ENCODE measurements around the gene RPRD1B. TPM values are rescaled to one million over a fixed set of nuclear protein-coding genes. Genes with fewer than 3 reads are reported as not detected.

The RPRD1B gene
- total and polyA plus RNA-seq, 2 of the 13 experiments (the other 11 are each of a cell fraction or from before 2014, with no cell fraction given): 31.1 to 41.5 TPM

GRCh38 chr20:38093641-38094077, 60.1 kb downstream of the RPRD1B start (continued):
- TF ChIP-seq ZNF790 (CRISPR knock-in tag; IDR thresholded peaks at IDR 0.05; ENCODE audit: borderline replicate concordance): 0 out of 2 replicates have a peak, but pooled peaks have one; percentile 28
- TF ChIP-seq SOX6 (IDR thresholded peaks at IDR 0.05): no peak
- TF ChIP-seq SOX6 (CRISPR knock-in tag; IDR thresholded peaks at IDR 0.05): peak; percentile 82
- peak; percentile 40; the same call in 1 of the 2 replicates for TF ChIP-seq ZNF770 (CRISPR knock-in tag; IDR thresholded peaks at IDR 0.05)
- peak; percentile 38; the same call in 1 of the 2 replicates for TF ChIP-seq YEATS2 (CRISPR knock-in tag; IDR thresholded peaks at IDR 0.05; ENCODE audit: borderline replicate concordance)
- TF ChIP-seq TRAFD1 (CRISPR knock-in tag; IDR thresholded peaks at IDR 0.05; ENCODE audit: borderline replicate concordance): 0 out of 2 replicates have a peak, but pooled peaks have one; percentile 22
- TF ChIP-seq FOXA3 (CRISPR knock-in tag; IDR thresholded peaks at IDR 0.05): peak; percentile 88
- peak; percentile 74 for TF ChIP-seq DPF2 (CRISPR knock-in tag; IDR thresholded peaks at IDR 0.05; ENCODE audit: borderline replicate concordance, low read depth)
- no peak for TF ChIP-seq FOSL2 (CRISPR knock-in tag; IDR thresholded peaks at IDR 0.05)
- TF ChIP-seq HMG20A (CRISPR knock-in tag; IDR thresholded peaks at IDR 0.05; ENCODE audit: borderline replicate concordance): peak; percentile 81
- peak; percentile 90 for TF ChIP-seq NCOR1 (IDR thresholded peaks at IDR 0.05; ENCODE audit: borderline replicate concordance, low read length)
- peak; percentile 98 for TF ChIP-seq HNF4A (CRISPR knock-in tag; IDR thresholded peaks at IDR 0.05)
- 0 out of 2 replicates have a peak, but pooled peaks have one; percentile 37 for TF ChIP-seq SAP130 (CRISPR knock-in tag; IDR thresholded peaks at IDR 0.05; ENCODE audit: low read depth)
- peak; percentile 34; the same call in 1 of the 2 replicates for TF ChIP-seq TFAP4 (IDR thresholded peaks at IDR 0.05; ENCODE audit: borderline replicate concordance, low read depth)
- peak; percentile 48; the same call in 1 of the 2 replicates for TF ChIP-seq HOXA3 (CRISPR knock-in tag; IDR thresholded peaks at IDR 0.05)
- TF ChIP-seq ZNF597 (CRISPR knock-in tag; IDR thresholded peaks at IDR 0.05): no peak
- TF ChIP-seq SMYD3 (CRISPR knock-in tag; IDR thresholded peaks at IDR 0.05): 0 out of 2 replicates have a peak, but pooled peaks have one; percentile 39
- TF ChIP-seq CREB1 (IDR thresholded peaks at IDR 0.05): no peak
- peak; percentile 69; the same call in 1 of the 2 replicates for TF ChIP-seq CREB1 (CRISPR knock-in tag; IDR thresholded peaks at IDR 0.05)
- peak; percentile 86 for TF ChIP-seq GATAD2A (CRISPR knock-in tag; IDR thresholded peaks at IDR 0.05)
- peak; percentile 91; the same call in 1 of the 2 replicates for TF ChIP-seq FOXJ3 (CRISPR knock-in tag; IDR thresholded peaks at IDR 0.05; ENCODE audit: borderline replicate concordance)
- no peak for TF ChIP-seq MAFF (IDR thresholded peaks at IDR 0.05; ENCODE audit: low read depth, low read length)
- TF ChIP-seq ZNF710 (CRISPR knock-in tag; IDR thresholded peaks at IDR 0.05; ENCODE audit: borderline replicate concordance): 0 out of 2 replicates have a peak, but pooled peaks have one; percentile 25
- peak; percentile 64; the same call in 1 of the 2 replicates for TF ChIP-seq KDM6A (CRISPR knock-in tag; IDR thresholded peaks at IDR 0.05; ENCODE audit: low read depth)
- 0 out of 2 replicates have a peak, but pooled peaks have one; percentile 20 for TF ChIP-seq MBD4 (IDR thresholded peaks at IDR 0.05; ENCODE audit: borderline replicate concordance, low read length)
